GM06990 (cell line): ENCODE measurements around the gene MIEF1.

Experiments used
- DNase-seq: peaks from one replicate; pipeline ENCODE4 v3.0.0-alpha.2; 2011; ENCODE audit not compliant: insufficient read length; ENCODE audit errors: extremely low read depth
- H3K27me3 ChIP-seq: replicated peaks from 2 replicates; pipeline ENCODE4 v1.6.0; 2011; ENCODE audit warnings: low read length; ENCODE audit not compliant: control insufficient read depth, insufficient read depth
- H3K36me3 ChIP-seq: 2 replicates; pipeline ENCODE4 v1.5.1; 2011; ENCODE audit warnings: low read length; ENCODE audit not compliant: control insufficient read depth, insufficient read depth
- H3K4me3 ChIP-seq: replicated peaks from 2 replicates; pipeline ENCODE4 v1.5.1; 2011; ENCODE audit warnings: low read depth, mild to moderate bottlenecking, control low read depth, low read length
- CTCF ChIP-seq: IDR thresholded peaks from 2 replicates; pipeline ENCODE4 v1.5.1; 2011; ENCODE audit warnings: low read length, control low read depth, mild to moderate bottlenecking, inconsistent platforms; ENCODE audit not compliant: insufficient read depth, poor library complexity, severe bottlenecking

MIEF1 gene

GRCh38 chr22:39473851-39474250, 28.2 kb upstream of the MIEF1 start:
- H3K4me3 ChIP-seq: no peak overlapping the region
- no peak for DNase-seq
- H3K36me3 ChIP-seq: peaks cover 32% of the 10 kb centered on the region
- TF ChIP-seq CTCF: no peak
- no peaks in the 10 kb centered on the region for H3K27me3 ChIP-seq

GRCh38 chr22:39474351-39475111, 27.6 kb upstream of the MIEF1 start:
- Histone ChIP-seq H3K36me3 (peaks cover 31% of the 10 kb centered on the region), H3K4me3 (no peak overlapping the region), H3K27me3 (no peaks in the 10 kb centered on the region)
- no peak for DNase-seq
- no peak for TF ChIP-seq CTCF

GRCh38 chr22:39475337-39475736, 26.8 kb upstream of the MIEF1 start:
- DNase-seq: no peak
- Histone ChIP-seq H3K27me3 (no peaks in the 10 kb centered on the region), H3K36me3 (peaks cover 31% of the 10 kb centered on the region), H3K4me3 (no peak overlapping the region)
- no peak for TF ChIP-seq CTCF

- Histone ChIP-seq H3K27me3 (no peaks in the 10 kb centered on the region), H3K36me3 (peaks cover 36% of the 10 kb centered on the region), H3K4me3 (no peak overlapping the region)
- DNase-seq: no peak
- TF ChIP-seq CTCF: no peak
Measured at GRCh38 chr22:39475902-39476301, 26.2 kb upstream of the MIEF1 start.

GRCh38 chr22:39476664-39477063, 25.4 kb upstream of the MIEF1 start:
- no peak for DNase-seq
- Histone ChIP-seq H3K4me3 (no peak overlapping the region), H3K36me3 (peaks cover 40% of the 10 kb centered on the region), H3K27me3 (no peaks in the 10 kb centered on the region)
- TF ChIP-seq CTCF: no peak
